GM12892 (cell line): Measurements from ENCODE around the gene TEF.

Experiments
- POLR2A ChIP-seq: IDR thresholded peaks from 2 replicates; pipeline ENCODE4 v1.6.1; 2011; ENCODE audit warnings: low read depth, low read length, control low read depth
- POLR2AphosphoS5 ChIP-seq: IDR thresholded peaks from 2 replicates; pipeline ENCODE4 v1.6.1; 2011; ENCODE audit warnings: low read depth, low read length, control low read depth
- TAF1 ChIP-seq: IDR thresholded peaks from 2 replicates; pipeline ENCODE4 v1.6.1; 2011; ENCODE audit warnings: low read depth, mild to moderate bottlenecking, control low read depth, low read length, borderline replicate concordance

DNA sequence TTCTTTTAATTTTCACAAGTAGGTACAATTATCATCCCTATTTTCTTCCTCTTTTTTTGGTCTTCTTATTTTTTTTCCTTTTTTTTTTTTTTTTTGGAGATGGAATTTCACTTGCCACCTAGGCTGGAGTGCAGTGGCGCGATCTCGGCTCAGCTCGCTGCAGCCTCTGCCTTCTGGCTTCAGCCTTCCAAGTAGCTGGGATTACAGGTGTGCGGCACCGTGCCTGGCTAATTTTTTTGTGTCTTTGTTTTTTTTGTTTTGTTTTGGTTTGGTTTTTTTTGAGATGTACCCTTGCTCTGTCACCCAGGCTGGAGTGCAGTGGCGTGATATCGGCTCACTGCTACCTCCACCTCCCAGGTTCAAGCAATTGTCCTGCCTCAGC, 48.2 kb downstream of the TEF start:
- TF ChIP-seq POLR2A: no peak
- no peak for TF ChIP-seq TAF1
- no peak for TF ChIP-seq POLR2AphosphoS5
